SU-DHL-6 (cell line): Measurements from ENCODE around the gene PIK3C2G.

Source experiments
- H2AFZ ChIP-seq: fragments of 200-600 bp; sonication (generic); 2 replicates; pipeline ENCODE4 v1.6.1; 2014; ENCODE audit warnings: low read depth, mild to moderate bottlenecking, moderate library complexity, mixed read lengths, antibody characterized with exemption, low read length; ENCODE audit not compliant: severe bottlenecking
- H3F3A ChIP-seq: fragments of 200-600 bp; shearing (Covaris generic); 2 replicates; pipeline ENCODE4 v1.6.0; 2016; ENCODE audit warnings: antibody characterized with exemption, mild to moderate bottlenecking; ENCODE audit not compliant: insufficient read depth
- H3K27ac ChIP-seq: fragments of 200-600 bp; sonication (generic); 2 replicates; pipeline ENCODE4 v1.5.1; 2016; ENCODE audit warnings: low read depth, mild to moderate bottlenecking, low read length, moderate library complexity, mixed read lengths
- H3K27me3 ChIP-seq: fragments of 200-600 bp; sonication (generic), shearing (Covaris generic); 2 replicates; pipeline ENCODE4 v1.6.0; 2014; ENCODE audit warnings: mild to moderate bottlenecking, low read length
- H3K36me3 ChIP-seq: fragments of 200-600 bp; sonication (generic); 2 replicates; pipeline ENCODE4 v1.6.1; 2014; ENCODE audit warnings: mild to moderate bottlenecking, low read length, mixed read lengths
- H3K4me2 ChIP-seq: fragments of 300-600, 200-600 bp; shearing (Covaris generic), sonication (generic); 2 replicates; pipeline ENCODE4 v1.6.0; 2014; ENCODE audit warnings: low read length, low read depth, mild to moderate bottlenecking; ENCODE audit not compliant: poor library complexity, severe bottlenecking
- H3K4me3 ChIP-seq: fragments of 200-600 bp; sonication (generic); 2 replicates; pipeline ENCODE4 v1.5.1; 2014; ENCODE audit warnings: antibody characterized with exemption, low read length, mild to moderate bottlenecking, mixed read lengths; ENCODE audit not compliant: insufficient read depth, poor library complexity, severe bottlenecking
- H3K79me2 ChIP-seq: fragments of 200-600 bp; sonication (generic); 2 replicates; pipeline ENCODE4 v1.6.1; 2014; ENCODE audit warnings: mild to moderate bottlenecking, low read length, moderate library complexity; ENCODE audit not compliant: insufficient read depth
- H3K9ac ChIP-seq: fragments of 200-600 bp; sonication (generic); 2 replicates; pipeline ENCODE4 v1.7.0; 2014; ENCODE audit warnings: mild to moderate bottlenecking, low read length
- H3K9me2 ChIP-seq: fragments of 200-600 bp; sonication (generic); replicated peaks from 2 replicates; pipeline ENCODE4 v1.6.1; 2014; ENCODE audit warnings: low read length; ENCODE audit not compliant: insufficient read depth
- H3K9me3 ChIP-seq: fragments of 200-600 bp; sonication (generic); 2 replicates; pipeline ENCODE4 v1.6.1; 2014; ENCODE audit warnings: low read length, mixed read lengths; ENCODE audit not compliant: insufficient read depth
- H4K20me1 ChIP-seq: fragments of 200-600 bp; sonication (generic); 2 replicates; pipeline ENCODE4 v1.6.1; 2014; ENCODE audit warnings: low read depth, mild to moderate bottlenecking, antibody characterized with exemption, low read length, moderate library complexity, mixed read lengths
- CTCF ChIP-seq: fragments of 200-600 bp; sonication (generic); IDR thresholded peaks from one replicate; pipeline ENCODE4 v1.5.1; 2017; ENCODE audit warnings: antibody characterized with exemption, mild to moderate bottlenecking, low read length, moderate library complexity; ENCODE audit not compliant: insufficient read depth, poor library complexity, severe bottlenecking
- EZH2phosphoT487 ChIP-seq: fragments of 200-600 bp; sonication (generic), shearing (Covaris generic); conservative IDR thresholded peaks from 2 replicates; pipeline ENCODE4 v1.6.1; 2018; ENCODE audit warnings: mild to moderate bottlenecking, antibody characterized with exemption, low read length, moderate library complexity, mixed read lengths

The PIK3C2G gene

GRCh38 chr12:18415227-18415626, 153.9 kb downstream of the PIK3C2G start:
- H3K27me3 ChIP-seq: no peaks in the 10 kb centered on the region
- H3K27ac ChIP-seq: no peak overlapping the region
- TF ChIP-seq EZH2phosphoT487: no peak
- TF ChIP-seq CTCF: no peak
- no peak overlapping the region for H2AFZ ChIP-seq
- H3F3A ChIP-seq: no peaks in the 10 kb centered on the region
- H3K4me3 ChIP-seq: no peak overlapping the region
- H3K9me2 ChIP-seq: no peaks in the 10 kb centered on the region
- H3K9ac ChIP-seq: no peak overlapping the region
- H3K9me3 ChIP-seq: no peaks in the 10 kb centered on the region
- H3K4me2 ChIP-seq: no peak overlapping the region
- H3K79me2 ChIP-seq: no peaks in the 10 kb centered on the region
- no peaks in the 10 kb centered on the region for H3K36me3 ChIP-seq
- no peaks in the 10 kb centered on the region for H4K20me1 ChIP-seq

GRCh38 chr12:18416412-18416811, 155.1 kb downstream of the PIK3C2G start:
- Histone ChIP-seq H3K4me3 (no peak overlapping the region), H3K9ac (no peak overlapping the region), H3K9me2 (no peaks in the 10 kb centered on the region), H3K36me3 (no peaks in the 10 kb centered on the region), H3F3A (no peaks in the 10 kb centered on the region), H3K79me2 (no peaks in the 10 kb centered on the region), H2AFZ (no peak overlapping the region), H3K27me3 (no peaks in the 10 kb centered on the region), H3K4me2 (no peak overlapping the region), H4K20me1 (no peaks in the 10 kb centered on the region), H3K9me3 (no peaks in the 10 kb centered on the region), H3K27ac (no peak overlapping the region)
- TF ChIP-seq EZH2phosphoT487: no peak
- no peak for TF ChIP-seq CTCF

GRCh38 chr12:18419311-18419710, 158.0 kb downstream of the PIK3C2G start:
- no peaks in the 10 kb centered on the region for H3K9me2 ChIP-seq
- H3K36me3 ChIP-seq: no peaks in the 10 kb centered on the region
- H3K9me3 ChIP-seq: no peaks in the 10 kb centered on the region
- no peak overlapping the region for H3K4me2 ChIP-seq
- no peak for TF ChIP-seq CTCF
- TF ChIP-seq EZH2phosphoT487: no peak
- H3K27ac ChIP-seq: no peak overlapping the region
- no peaks in the 10 kb centered on the region for H4K20me1 ChIP-seq
- H3K9ac ChIP-seq: no peak overlapping the region
- H3K27me3 ChIP-seq: no peaks in the 10 kb centered on the region
- no peaks in the 10 kb centered on the region for H3K79me2 ChIP-seq
- no peak overlapping the region for H3K4me3 ChIP-seq
- no peaks in the 10 kb centered on the region for H3F3A ChIP-seq
- no peak overlapping the region for H2AFZ ChIP-seq

- H3K4me2 ChIP-seq: no peak overlapping the region
- TF ChIP-seq CTCF (no peak), EZH2phosphoT487 (no peak)
These were observed 160.5 kb downstream of the PIK3C2G start for GRCh38 chr12:18421867-18422266.

More at GRCh38 chr12:18421867-18422266, 160.5 kb downstream of the PIK3C2G start:
- H3K36me3 ChIP-seq: no peaks in the 10 kb centered on the region
- H3K9ac ChIP-seq: no peak overlapping the region
- no peak overlapping the region for H3K27ac ChIP-seq
- H3K9me2 ChIP-seq: no peaks in the 10 kb centered on the region
- H3K79me2 ChIP-seq: no peaks in the 10 kb centered on the region
- no peak overlapping the region for H2AFZ ChIP-seq
- no peaks in the 10 kb centered on the region for H3K9me3 ChIP-seq
- H3K27me3 ChIP-seq: no peaks in the 10 kb centered on the region
- H3K4me3 ChIP-seq: no peak overlapping the region
- no peaks in the 10 kb centered on the region for H3F3A ChIP-seq
- no peaks in the 10 kb centered on the region for H4K20me1 ChIP-seq
